ENCODE results near the gene SURF2.
A peak's percentile ranks its signal among the peaks of the same experiment; 100 is the strongest.

Gene SURF2

DNA sequence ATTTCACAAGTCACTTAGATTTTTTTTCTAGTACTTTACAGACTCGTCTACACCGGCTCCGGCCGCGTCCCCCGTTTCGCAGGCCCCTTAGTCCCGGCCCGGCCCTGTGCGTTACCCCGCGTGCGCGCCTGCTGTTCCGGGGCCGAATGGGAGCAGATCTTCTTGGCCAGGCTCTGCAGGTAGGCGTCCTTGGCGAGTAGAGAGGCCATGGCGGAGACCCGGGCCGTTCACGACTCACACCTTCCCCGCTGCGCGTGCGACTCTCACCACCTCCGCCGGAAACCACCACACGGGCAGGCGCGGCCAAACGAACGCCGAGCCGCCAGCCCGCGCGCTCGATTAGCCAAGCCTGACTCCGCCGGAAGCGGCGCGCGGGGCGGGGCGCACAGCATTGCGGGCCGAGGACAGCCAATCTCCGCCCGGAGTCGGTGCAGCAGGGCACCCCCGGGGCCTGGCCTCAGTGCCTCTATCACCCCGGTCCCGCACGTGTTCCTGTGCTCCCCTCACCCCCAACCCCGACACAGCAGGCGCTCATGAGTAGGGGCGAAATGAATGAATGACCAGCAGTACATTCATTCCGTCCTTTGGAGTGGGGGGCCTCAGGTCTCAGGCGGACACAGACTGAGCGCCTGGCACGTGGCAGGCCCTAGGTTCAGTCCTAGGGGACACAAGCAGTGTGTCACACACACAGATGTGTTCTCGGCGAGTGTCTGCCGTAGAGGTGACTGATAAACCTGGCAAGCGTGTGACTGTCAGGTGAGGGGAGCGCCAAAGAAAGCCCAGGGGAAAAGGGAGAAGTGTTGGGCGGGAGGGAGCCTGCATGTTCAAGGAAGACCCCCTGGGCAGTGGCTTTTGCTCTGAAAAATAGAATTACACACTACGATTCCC is 20.2 kb upstream of the SURF2 start, which contains the start of gene SURF6:
TSS of gene SURF6 (minus strand) at position 265 of the 888 bp plus-strand sequence. CDS start at position 209, 56 bp downstream.
- peak; percentile 74 for DNase-seq (ENCODE audit: low spot score)

DNA sequence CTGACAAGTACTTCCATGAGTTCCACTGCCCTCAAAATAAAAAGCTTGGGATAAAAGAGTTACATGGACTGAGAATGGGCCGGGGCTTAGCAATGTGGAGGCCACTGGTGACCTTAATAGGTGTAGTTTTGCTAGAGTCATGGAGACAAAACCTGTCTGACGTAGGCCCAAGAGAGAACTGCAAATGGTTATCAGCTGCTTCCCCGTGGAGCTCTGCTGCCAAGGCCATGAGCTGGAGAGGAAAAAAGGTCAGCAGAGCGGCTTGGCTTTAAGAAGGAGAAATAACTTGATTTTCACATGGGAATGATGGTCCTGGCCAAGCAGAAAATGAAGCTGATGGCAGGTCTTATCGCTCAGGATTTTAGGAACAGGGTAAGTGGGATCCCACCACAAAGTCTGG is 16.7 kb upstream of the SURF2 start:
- DNase-seq (ENCODE audit: low spot score): no peak

DNA sequence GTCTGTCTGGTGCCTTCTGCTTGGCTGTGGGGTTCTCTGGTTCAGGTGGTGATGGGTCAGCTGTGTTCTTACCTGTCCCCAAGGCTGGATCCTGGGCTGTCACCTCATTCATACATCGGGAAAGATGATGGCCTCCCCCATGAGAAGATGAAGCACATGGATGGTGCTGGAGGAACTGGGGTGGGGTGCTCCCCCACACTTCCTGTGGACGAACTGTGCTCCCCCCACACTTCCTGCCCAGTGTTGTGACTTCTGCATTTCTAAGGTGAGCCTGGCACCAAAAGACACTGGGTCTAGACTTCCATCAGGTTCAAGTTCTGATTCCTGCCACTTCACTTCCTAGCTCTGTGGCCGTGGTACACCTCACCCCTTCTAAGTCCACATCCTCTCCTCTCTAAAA is 16.1 kb upstream of the SURF2 start:
- DNase-seq (ENCODE audit: low spot score): no peak

DNA sequence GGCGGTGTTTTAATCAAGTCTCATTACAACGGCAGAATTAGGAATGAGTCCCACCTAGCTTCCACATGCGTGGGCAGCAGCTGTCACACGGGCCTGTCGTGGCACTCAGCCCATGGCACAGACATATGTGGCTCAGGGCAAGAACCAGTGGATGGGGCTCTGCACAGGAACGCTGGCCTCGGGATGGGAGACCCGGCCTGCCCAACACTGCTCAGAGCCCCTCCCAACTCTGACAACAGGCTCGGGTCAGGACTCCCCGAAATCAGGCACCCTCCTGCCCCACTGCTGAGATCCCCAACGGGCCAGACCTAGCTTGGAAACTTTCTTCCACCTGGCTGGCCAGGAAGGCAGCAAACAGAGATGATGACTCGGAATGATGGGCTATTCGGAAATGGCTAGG is 15.4 kb upstream of the SURF2 start:
- DNase-seq (ENCODE audit: low spot score): no peak

DNA sequence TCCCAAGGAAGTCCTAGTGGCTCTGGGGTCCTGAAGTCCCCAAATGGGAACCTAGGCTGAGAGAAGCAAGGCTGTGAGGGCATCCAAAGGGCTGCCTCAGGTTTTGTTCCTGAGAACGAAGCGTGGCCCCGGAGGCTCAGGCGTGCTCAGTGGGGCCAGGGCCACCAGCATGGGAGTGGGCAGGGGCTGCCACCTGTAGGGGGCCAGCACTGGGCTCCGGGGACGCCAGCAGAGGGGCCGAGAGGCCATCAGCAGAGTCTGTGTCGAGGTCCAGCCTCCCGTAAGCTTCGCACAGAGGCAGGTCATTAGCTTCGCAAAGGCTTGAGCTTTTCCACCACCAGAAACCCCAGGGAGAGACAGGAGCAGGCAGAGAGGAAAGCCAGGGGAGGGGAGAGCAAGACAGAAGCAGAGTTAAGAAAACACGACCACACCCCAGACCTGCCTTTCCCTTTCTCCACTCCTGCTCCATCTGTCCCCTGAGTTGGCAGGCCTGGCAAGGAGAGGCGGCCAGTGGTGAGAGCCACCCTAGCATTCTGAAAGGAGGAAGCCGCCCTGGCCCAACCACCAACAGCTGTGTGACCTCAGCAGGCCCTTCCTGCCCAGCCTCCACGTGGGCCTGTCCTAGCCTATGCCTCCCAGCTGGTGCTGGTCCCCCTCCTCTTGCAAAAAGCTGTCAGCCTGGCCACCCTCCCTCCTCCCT is 14.8 kb upstream of the SURF2 start:
- no peak for DNase-seq (ENCODE audit: low spot score)

DNA sequence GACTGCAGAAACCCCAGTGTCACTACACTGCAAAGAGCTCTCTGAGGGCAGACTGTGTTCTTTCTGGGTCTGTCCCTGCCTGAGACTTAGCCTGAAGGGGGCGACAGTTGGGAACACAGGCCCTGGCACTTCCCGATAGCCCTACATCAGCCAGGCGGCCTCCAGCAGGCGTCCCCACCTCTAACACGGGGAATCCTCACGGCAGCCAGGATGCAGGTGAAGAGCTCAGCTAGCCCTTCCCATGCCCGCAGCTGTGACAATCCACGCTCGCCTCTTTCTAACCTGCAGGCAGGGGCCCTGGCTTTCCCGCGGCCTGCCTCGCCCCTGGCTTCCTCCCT is 14.3 kb upstream of the SURF2 start:
- no peak for DNase-seq (ENCODE audit: low spot score)

DNA sequence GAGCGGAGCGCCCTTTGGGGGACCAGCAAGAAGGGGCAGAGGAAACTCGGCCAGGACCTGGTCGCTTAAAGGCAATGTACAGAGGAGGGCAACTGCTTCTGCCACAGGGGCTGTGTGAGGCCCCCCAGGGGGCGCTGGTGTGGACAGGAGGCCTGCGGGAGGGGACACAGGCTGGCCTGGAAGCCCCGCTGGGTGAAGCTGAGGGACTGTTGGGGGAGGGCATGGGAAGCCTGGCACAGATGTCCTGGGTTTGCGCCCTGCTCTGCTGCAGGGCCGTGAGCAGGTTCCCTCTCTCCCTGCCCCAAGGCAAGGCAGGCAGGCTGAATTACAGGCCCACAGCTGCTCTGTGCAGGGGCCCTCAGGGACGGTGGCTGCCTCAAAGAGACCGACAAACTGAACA is 13.8 kb upstream of the SURF2 start:
- DNase-seq (ENCODE audit: low spot score): no peak

DNA sequence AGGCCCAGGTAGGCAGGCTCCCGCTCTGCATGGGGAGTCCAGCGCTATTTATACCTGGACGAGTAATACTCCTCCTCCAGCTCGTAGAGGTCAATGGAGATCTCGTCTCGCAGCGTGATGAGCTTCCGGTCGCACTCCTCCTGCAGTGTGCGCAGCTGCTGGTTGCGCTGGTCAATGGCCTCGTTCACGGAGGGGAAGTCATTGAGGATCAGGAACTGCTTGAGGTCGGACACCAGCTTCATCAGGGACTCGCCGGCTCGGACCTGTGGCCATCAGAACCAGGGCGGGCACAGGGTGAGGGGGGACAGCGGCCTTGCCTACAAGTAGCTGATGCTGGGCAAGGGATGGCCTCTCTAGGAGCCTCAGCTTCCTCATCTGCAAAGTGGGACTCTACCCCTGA is 12.3 kb upstream of the SURF2 start:
- no peak for DNase-seq (ENCODE audit: low spot score)

DNA sequence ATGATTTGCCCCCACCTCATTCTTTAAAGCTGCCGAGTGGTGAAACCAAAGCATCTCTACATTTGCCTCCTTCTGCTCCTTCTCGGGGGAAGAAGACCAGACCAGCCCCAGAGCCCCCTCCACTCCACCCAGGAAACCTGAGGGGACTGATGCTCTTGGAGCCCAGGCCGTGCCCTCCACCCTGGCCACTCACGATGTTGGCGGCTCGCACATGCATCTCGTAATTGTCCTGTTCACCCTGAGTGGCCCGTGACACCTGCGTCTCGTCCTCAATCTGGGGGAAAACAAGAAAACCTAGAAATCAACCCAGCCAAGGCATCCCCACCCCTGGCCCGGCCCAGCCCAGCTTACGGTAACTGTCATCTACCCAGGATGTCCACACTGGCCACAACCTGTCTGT is 11.4 kb upstream of the SURF2 start:
- no peak for DNase-seq (ENCODE audit: low spot score)

DNA sequence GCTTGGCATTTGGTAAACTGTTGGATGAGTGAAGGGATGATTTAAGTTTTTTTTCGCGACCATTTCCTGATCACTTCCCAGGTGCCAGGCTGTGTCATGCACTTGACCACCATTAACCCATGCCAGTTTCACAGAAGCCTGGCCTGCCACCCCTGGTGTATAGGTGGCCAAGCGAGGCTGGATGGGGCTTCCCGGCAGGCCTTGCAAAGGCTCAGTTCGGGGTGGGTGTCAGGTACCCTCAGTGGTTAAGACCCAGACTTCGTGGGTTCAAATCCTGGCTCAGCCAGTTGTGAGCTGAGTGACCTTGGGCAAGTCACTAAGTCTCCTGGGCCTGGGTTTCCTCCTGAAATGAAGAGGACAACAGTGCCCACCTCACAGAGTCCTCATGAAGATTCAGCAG is 10.8 kb upstream of the SURF2 start:
- no peak for DNase-seq (ENCODE audit: low spot score)

DNA sequence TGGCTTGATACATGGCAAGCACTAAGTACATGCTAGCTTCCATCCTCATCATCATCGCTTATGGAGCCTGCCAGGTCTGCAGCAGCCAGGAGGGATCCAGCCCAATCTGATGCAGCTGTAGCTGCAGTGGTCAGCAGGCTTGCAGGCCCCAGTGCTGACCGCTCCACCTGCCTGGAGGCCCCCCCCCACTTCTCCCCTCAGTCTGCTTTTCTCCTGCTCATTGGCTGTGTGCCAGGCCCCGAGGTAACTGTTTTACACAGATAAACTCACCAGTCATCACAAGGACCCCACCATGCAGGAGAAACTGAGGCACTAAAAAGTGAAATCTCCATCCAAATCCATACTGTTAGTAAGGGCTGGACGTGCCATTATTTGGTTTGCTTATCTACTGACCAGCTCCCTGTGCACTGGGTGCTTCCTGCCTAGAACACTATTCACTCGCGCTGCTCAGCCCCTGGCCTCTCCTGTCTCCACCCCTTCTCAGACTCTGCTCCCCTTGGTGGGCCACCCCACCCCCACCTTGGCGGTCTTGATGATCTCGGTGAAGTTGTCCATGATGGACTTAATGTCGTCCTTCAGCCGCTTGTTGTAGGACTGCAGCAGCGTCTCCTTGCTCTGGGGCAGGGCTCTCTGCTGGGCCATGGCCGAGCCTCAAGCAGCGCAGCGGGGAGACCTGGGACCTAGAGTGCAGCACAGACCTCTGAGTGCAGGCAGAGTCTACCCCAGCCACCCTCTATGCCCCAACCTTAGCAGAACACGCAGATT is 10.1 kb upstream of the SURF2 start:
- DNase-seq (ENCODE audit: low spot score): no peak

DNA sequence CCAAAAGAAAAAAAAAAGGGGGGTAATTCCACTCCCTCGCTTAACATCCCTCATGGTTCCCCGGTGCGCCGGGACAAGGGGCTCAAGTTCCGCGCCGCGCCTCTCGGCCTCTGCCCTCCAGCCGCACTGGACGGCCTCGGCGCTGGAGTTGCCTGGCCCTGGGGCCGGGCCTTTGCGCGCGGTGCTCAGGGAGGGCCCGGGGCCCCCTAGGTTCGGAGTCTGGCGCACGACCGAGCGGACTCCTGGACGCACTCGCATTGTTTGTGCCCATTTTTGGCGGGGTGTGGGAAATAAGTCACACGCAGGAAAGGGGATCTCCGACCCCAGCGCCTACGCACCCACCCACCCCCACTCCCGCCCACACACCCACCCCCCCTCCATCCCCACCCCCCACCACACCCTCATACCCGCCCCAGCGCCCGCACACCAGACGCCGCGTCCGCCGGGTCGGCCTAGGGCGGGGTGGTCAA is 8.8 kb upstream of the SURF2 start:
- DNase-seq (ENCODE audit: low spot score): no peak

DNA sequence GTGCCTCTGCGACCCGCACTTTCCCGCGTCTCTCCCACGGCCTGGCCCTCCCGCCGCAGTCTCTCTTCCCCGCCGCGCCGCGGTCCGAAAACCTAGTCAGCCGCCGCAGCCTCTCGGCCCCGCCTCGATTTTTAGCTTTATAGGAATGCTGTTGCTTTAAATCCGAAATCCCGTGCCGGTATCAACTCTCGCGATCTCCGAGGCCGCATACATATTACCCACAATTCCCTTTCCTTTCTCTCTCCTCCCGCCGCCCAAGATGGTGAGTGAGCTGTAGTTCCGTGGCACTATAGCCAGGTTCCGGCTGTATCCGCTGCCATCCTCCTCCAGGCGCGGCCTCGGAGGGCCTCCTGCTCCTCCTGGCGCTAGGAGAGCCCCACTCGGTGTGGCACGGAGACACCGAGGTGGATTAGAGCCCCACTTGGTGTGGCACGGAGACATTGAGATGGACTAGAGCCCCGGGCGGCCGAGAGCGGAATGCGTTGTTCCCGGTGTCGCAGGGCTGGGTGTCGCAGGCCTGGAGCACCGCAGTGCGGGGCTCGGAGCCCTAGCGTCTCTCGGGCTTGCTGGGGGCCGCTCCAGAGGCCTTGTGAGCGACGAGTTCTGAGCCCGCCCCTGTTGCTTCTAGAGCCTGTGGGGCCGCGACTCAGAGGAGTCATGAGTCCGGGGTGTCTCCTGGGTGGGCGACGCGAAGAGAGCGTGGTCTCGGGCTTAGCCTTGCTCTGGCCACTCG is 8.2 kb upstream of the SURF2 start, which contains the start of the genes MED22 and RPL7A:
TSS of gene MED22 (minus strand) at position 147 of the 733 bp plus-strand sequence. CDS start 1,469 bp downstream, outside the sequence.
TSS of gene RPL7A (plus strand) at position 234 of the 733 bp plus-strand sequence. CDS start at position 260, 26 bp downstream.
- peak; percentile 98 for DNase-seq (ENCODE audit: low spot score)

DNA sequence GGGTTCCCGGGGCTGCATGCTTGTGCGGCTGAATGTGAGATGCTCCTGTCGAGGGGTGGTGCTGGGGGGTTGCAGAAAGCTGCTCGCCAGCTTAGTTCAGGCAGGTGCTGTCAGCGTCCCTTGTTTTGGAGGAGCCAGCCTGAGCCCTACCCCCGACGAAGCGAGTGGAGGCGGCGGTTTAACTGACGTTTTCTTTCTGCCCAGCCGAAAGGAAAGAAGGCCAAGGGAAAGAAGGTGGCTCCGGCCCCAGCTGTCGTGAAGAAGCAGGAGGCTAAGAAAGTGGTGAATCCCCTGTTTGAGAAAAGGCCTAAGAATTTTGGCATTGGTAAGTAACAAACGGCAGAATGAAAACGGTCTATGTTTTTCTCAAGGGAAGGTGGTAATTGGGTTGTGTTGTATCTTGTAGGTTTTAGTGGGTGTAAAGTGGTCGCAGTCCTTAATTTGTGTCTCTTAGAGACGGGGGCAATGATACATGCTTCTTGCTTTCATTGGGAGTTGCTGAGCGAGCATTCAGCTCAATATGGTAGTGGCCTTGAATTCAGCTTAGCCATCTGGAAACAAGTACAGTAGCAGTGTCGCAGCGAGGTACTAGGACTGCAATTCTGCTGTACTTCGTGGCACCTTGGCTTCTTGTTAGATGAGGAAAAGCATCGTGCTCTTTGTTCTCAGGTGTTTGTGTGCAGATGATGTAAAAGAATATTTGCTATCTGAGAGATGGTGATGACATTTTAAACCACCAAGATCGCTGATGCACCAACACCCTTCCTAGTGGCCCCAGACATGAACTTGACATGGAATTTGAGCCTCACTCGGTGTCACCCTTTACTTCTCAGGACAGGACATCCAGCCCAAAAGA is 7.4 kb upstream of the SURF2 start:
- DNase-seq (ENCODE audit: low spot score): no peak

DNA sequence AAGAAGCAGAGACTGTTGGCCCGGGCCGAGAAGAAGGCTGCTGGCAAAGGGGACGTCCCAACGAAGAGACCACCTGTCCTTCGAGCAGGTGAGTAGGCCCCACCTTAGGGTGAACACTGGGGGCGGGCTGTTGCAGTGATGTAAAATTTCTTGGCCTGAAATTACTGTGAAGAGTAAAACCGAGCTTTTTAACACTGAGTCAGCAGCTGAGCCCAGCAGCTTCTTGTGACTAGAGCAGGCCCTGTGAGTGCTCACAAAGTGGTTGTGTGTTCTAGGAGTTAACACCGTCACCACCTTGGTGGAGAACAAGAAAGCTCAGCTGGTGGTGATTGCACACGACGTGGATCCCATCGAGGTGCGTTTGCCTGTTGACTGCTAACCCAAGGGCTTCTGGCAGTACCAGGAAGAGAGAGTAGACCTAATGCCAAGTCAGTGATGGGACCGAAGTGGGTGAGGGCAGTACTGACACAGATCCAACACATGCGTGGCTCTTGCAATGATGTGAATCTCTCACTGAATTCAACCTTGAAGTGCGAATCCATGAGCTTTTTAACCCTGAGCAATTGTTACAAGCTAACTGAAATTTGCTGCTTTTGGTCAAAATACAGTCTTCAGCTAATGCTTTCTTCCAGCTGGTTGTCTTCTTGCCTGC is 6.3 kb upstream of the SURF2 start:
- DNase-seq (ENCODE audit: low spot score): no peak

DNA sequence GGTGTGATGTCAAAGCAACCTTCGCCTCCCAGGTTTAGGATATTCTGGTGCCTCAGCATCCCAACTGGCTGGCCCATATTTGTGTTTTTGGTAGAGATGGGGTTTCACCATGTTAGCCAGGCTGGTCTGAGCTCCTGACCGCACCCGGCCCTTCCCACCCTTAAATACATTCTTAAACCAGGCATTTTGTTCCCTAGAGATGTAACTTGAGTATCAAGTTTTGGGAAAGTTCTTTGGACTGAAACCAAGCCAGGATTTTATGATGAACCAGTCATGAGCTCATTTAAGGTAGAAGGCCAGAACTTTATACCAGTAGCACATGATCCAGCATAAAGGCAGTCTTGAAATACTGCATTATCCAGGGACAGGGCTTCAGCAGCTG is 4.8 kb upstream of the SURF2 start:
- no peak for DNase-seq (ENCODE audit: low spot score)

DNA sequence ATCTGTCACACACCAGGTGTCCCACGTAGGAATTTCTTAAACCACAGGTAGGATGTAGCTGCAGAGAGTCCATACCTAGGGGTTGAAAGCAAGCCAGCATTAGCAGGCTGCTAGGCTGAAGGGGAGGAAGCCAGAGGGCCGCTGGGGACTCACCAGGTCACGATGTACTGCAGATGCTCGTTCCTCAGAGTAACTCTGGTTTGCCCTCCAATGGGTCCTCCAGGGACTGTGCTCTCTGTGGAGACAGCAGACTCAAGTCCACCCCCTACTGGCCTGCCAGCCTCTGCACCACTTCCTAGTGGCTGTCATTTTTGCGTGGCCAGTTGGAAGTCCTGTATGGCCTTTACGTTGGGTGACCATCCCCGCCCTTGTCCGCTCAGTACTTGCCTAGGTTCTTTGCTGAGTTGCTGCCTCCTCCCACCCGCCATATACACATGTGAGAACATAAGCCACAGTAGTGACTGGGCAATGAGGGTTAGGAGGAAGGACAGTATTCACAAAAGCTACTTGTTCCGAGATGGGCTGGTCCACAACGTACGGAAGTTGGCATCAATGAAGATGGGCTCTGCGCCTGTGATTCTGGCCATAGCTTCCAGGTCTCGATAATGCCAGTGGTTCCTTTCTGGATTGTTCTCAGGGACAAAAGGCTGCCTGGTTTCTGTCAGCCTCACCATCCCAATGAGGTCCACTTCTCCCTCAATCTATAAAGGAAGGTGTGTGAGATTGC is 4.3 kb upstream of the SURF2 start:
- DNase-seq (ENCODE audit: low spot score): peak; percentile 76

DNA sequence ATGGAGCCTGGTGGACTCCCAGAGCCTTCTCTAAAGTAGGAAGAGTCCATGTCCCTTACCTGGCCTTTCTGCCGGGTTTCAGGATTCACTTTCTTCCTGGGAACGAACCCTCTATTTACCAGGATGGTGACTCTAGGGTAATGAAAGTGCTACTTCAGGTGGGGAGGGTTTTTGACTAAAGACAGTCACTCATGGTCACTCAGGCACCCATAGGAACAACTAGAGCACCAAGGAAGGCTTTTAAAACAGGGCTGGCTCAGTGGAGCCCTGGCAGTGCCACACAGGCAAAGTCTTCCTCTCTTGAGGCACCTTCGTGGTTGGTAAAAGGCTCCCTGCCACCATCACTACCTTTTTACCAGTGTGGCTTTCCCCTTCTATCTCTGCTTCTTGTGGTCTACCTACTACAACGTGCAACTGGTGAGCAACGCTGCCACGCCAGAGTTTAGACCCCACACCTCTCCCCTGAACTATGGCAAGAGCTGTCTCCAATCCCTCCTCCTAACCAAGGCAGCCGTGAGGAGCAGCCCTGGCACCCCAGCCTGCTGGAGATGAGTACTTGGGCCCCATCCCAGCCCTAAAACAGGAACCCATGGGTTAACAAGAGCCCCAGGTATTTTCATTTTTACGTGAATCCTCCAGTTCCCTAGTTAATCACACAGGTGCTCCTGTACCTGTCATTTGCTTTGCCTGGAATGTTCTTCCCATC is 3.6 kb upstream of the SURF2 start:
- no peak for DNase-seq (ENCODE audit: low spot score)

DNA sequence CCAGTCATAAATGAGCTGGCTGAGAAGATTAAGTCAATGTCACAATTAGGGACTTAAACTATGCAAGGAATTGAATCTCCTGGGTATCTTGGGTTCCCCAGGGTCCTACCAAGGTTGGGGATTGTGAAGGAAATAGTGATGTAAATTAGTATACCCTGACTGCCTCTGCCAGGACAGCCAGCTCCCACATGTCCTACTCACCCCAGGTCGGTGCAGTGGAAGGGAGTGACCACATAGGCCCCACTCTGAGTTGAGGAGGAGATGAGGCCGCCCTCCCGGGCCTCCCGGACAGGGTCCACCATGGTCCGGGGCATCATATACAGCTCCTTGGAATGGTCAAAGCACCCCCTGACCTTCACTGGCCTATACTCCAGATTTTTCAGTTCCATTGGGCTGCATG is 2.8 kb upstream of the SURF2 start:
- no peak for DNase-seq (ENCODE audit: low spot score)
